HEK293 (cell line): ENCODE data around the gene FPR1.
A peak's percentile ranks its signal among the peaks of the same experiment; 100 is the strongest.

Experiments
- CTCF ChIA-PET: fragments of 350-600 bp; formaldehyde crosslinking; extraction: SDS; loops from one replicate; lab custom pipeline; 2021; ENCODE audit warnings: antibody characterized with exemption; lab: Yijun Ruan, JAX
- POLR2A ChIA-PET: fragments of 300-600 bp; formaldehyde crosslinking; extraction: SDS; loops from one replicate; lab custom pipeline; 2020; ENCODE audit warnings: antibody characterized with exemption, inconsistent platforms; lab: Yijun Ruan, JAX
- H3K27ac ChIP-seq: fragments of 200-500 bp; sonication (Bioruptor generic); 2 replicates; pipeline ENCODE4 v1.5.1; 2014; ENCODE audit warnings: low read depth, low read length, control low read depth, inconsistent platforms; ENCODE audit errors: extremely low read depth
- H3K36me3 ChIP-seq, 2 experiments: fragments of 200-500 bp in 1 of 2; sonication (Bioruptor generic) in 1 of 2; 1 replicate in 1 of 2; 2 replicates in 1 of 2; pipeline ENCODE4 v1.5.1; 2014 to 2017; ENCODE audit warnings: inconsistent platforms in 2 of 2, low read length in 2 of 2; ENCODE audit not compliant: control insufficient read depth in 2 of 2, insufficient read depth in 1 of 2
- H3K4me1 ChIP-seq: fragments of 200-500 bp; sonication (Bioruptor generic); 2 replicates; pipeline ENCODE4 v1.5.1; 2014; ENCODE audit warnings: mild to moderate bottlenecking, low read length, inconsistent platforms; ENCODE audit not compliant: control insufficient read depth, insufficient read depth
- H3K4me3 ChIP-seq: 2 replicates; pipeline ENCODE4 v1.5.1; 2011; ENCODE audit warnings: low read depth, mild to moderate bottlenecking, control low read depth, low read length, moderate library complexity
- H3K9me3 ChIP-seq: fragments of 200-500 bp; sonication (Bioruptor generic); 2 replicates; pipeline ENCODE4 v1.5.1; 2014; ENCODE audit warnings: low read depth, low read length, inconsistent platforms; ENCODE audit not compliant: control insufficient read depth, insufficient read depth
- BCL11A ChIP-seq: fragments of 450-650 bp; formaldehyde crosslinking; IDR thresholded peaks from 2 replicates; pipeline ENCODE4 v1.5.1; 2016; ENCODE audit warnings: low read depth, missing biosample characterization, missing genetic modification characterization
- EGR2 ChIP-seq: fragments of 450-650 bp; formaldehyde crosslinking; IDR thresholded peaks from 2 replicates; pipeline ENCODE4 v1.5.1; 2016; ENCODE audit warnings: low read depth, missing biosample characterization, missing genetic modification characterization
- HIC1 ChIP-seq: fragments of 450-650 bp; formaldehyde crosslinking; IDR thresholded peaks from 2 replicates; pipeline ENCODE4 v1.5.1; 2016; ENCODE audit warnings: missing biosample characterization, missing genetic modification characterization
- HOXC10 ChIP-seq: sonication (generic); formaldehyde crosslinking; IDR thresholded peaks from 2 replicates; pipeline ENCODE4 v1.8.1; 2023; ENCODE audit warnings: mild to moderate bottlenecking, missing genetic modification reagents
- KLF17 ChIP-seq: fragments of 450-650 bp; formaldehyde crosslinking; IDR thresholded peaks from 2 replicates; pipeline ENCODE4 v1.5.1; 2016; ENCODE audit warnings: missing biosample characterization, missing genetic modification characterization
- KLF9 ChIP-seq: fragments of 450-650 bp; formaldehyde crosslinking; IDR thresholded peaks from 2 replicates; pipeline ENCODE4 v1.5.1; 2016; ENCODE audit warnings: missing biosample characterization, missing genetic modification characterization, low read depth
- ZBTB49 ChIP-seq: fragments of 450-650 bp; formaldehyde crosslinking; IDR thresholded peaks from 2 replicates; pipeline ENCODE4 v1.5.1; 2016; ENCODE audit warnings: missing biosample characterization, missing genetic modification characterization, low read depth
- ZNF140 ChIP-seq: fragments of 450-650 bp; formaldehyde crosslinking; IDR thresholded peaks from 2 replicates; pipeline ENCODE4 v1.5.1; 2016; ENCODE audit warnings: missing biosample characterization, missing genetic modification characterization
- ZNF211 ChIP-seq: fragments of 450-650 bp; formaldehyde crosslinking; IDR thresholded peaks from 2 replicates; pipeline ENCODE4 v1.5.1; 2016; ENCODE audit warnings: low read depth, missing biosample characterization, missing genetic modification characterization
- ZNF223 ChIP-seq: fragments of 450-650 bp; formaldehyde crosslinking; IDR thresholded peaks from 2 replicates; pipeline ENCODE4 v1.5.1; 2016; ENCODE audit warnings: missing biosample characterization, missing genetic modification characterization
- ZNF366 ChIP-seq: fragments of 450-650 bp; formaldehyde crosslinking; conservative IDR thresholded peaks from 2 replicates; pipeline ENCODE4 v1.5.1; 2016; ENCODE audit warnings: missing biosample characterization, missing genetic modification characterization
- ZNF37A ChIP-seq: fragments of 450-650 bp; IDR thresholded peaks from 2 replicates; pipeline ENCODE4 v1.5.1; 2018; ENCODE audit warnings: missing biosample characterization, missing genetic modification characterization
- ZNF416 ChIP-seq: fragments of 450-650 bp; formaldehyde crosslinking; IDR thresholded peaks from 2 replicates; pipeline ENCODE4 v1.5.1; 2016; ENCODE audit warnings: missing biosample characterization, missing genetic modification characterization
- ZNF423 ChIP-seq: fragments of 450-650 bp; formaldehyde crosslinking; IDR thresholded peaks from 2 replicates; pipeline ENCODE4 v1.5.1; 2016; ENCODE audit warnings: missing biosample characterization, missing genetic modification characterization
- ZNF544 ChIP-seq: fragments of 450-650 bp; formaldehyde crosslinking; IDR thresholded peaks from 2 replicates; pipeline ENCODE4 v1.5.0; 2017; ENCODE audit warnings: missing biosample characterization, missing genetic modification characterization
- ZNF561 ChIP-seq: fragments of 450-650 bp; IDR thresholded peaks from 2 replicates; pipeline ENCODE4 v1.5.1; 2018; ENCODE audit warnings: missing biosample characterization, missing genetic modification characterization, borderline replicate concordance
- ZNF596 ChIP-seq: fragments of 450-650 bp; IDR thresholded peaks from 2 replicates; pipeline ENCODE4 v1.5.0; 2018; ENCODE audit warnings: missing biosample characterization, mild to moderate bottlenecking, missing genetic modification characterization, moderate library complexity
- ZNF645 ChIP-seq: fragments of 450-650 bp; formaldehyde crosslinking; IDR thresholded peaks from 2 replicates; pipeline ENCODE4; 2016; ENCODE audit warnings: missing biosample characterization, missing genetic modification characterization
- ZNF670 ChIP-seq: fragments of 450-650 bp; formaldehyde crosslinking; IDR thresholded peaks from 2 replicates; pipeline ENCODE4 v1.5.1; 2016; ENCODE audit warnings: missing biosample characterization, missing genetic modification characterization, low read depth
- ZNF701 ChIP-seq: fragments of 450-650 bp; formaldehyde crosslinking; IDR thresholded peaks from 2 replicates; pipeline ENCODE4 v1.5.1; 2016; ENCODE audit warnings: missing biosample characterization, missing genetic modification characterization
- ZSCAN30 ChIP-seq: fragments of 450-650 bp; IDR thresholded peaks from 2 replicates; pipeline ENCODE4 v1.5.1; 2018; ENCODE audit warnings: missing biosample characterization, mild to moderate bottlenecking, missing genetic modification characterization, moderate library complexity

The FPR1 gene

GRCh38 chr19:51729781-51730180, 21.9 kb downstream of the FPR1 start (continued):
- TF ChIP-seq ZNF596 (tag by site-specific recombination) (no peak), ZNF140 (tag by site-specific recombination) (no peak), HIC1 (no peak)

GRCh38 chr19:51727349-51727880, 24.3 kb downstream of the FPR1 start:
- ChIA-PET CTCF (no interaction called here), POLR2A (no interaction called here)
- 0 out of 2 replicates have a peak, but pooled peaks have one; percentile 36 for TF ChIP-seq KLF17 (tag by site-specific recombination)
- TF ChIP-seq ZNF561 = no peak

GRCh38 chr19:51726049-51726448, 25.6 kb downstream of the FPR1 start:
- no peak overlapping the region for H3K27ac ChIP-seq
- no peaks in the 10 kb centered on the region for H3K4me1 ChIP-seq
- H3K4me3 ChIP-seq = no peak overlapping the region
- no peaks in the 10 kb centered on the region for H3K36me3 ChIP-seq
- no peaks in the 10 kb centered on the region for H3K9me3 ChIP-seq
- TF ChIP-seq KLF9 (tag by site-specific recombination) (no peak), ZSCAN30 (tag by site-specific recombination) (no peak), ZNF211 (tag by site-specific recombination) (no peak), ZNF366 (tag by site-specific recombination) (no peak), ZNF645 (tag by site-specific recombination) (no peak), HOXC10 (CRISPR knock-in tag) (no peak), ZNF37A (tag by site-specific recombination) (no peak), ZNF670 (no peak), ZNF223 (tag by site-specific recombination) (no peak), ZNF544 (no peak), ZNF416 (tag by site-specific recombination) (no peak), BCL11A (tag by site-specific recombination) (no peak), ZBTB49 (no peak), ZNF701 (tag by site-specific recombination) (no peak), ZNF423 (tag by site-specific recombination) (no peak), EGR2 (no peak)
- ChIA-PET POLR2A (no interaction called here), CTCF (interaction anchor here (0.5 to 0.6 kb wide), 2 partner anchors 61 to 514 kb away, joined by 4 read pairs; no protein-coding TSS in a partner anchor)

More at GRCh38 chr19:51727349-51727880, 24.3 kb downstream of the FPR1 start:
- H3K4me1 ChIP-seq = no peaks in the 10 kb centered on the region
- no peaks in the 10 kb centered on the region for H3K36me3 ChIP-seq
- no peak overlapping the region for H3K4me3 ChIP-seq
- H3K9me3 ChIP-seq = no peaks in the 10 kb centered on the region
- no peak overlapping the region for H3K27ac ChIP-seq
